SU-DHL-6 (cell line): ENCODE data around the gene OSBP.
"Not testable (repeated sequence)": the region's sequence is repeated elsewhere in the genome, so short reads cannot be mapped to it uniquely, and the experiment has no call there.

Source experiments
- EZH2phosphoT487 ChIP-seq: fragments of 200-600 bp; sonication (generic), shearing (Covaris generic); conservative IDR thresholded peaks from 2 replicates; pipeline ENCODE4 v1.6.1; 2018; ENCODE audit warnings: mild to moderate bottlenecking, antibody characterized with exemption, low read length, moderate library complexity, mixed read lengths
- TF ChIP-seq, protein P1 (sequence below): fragments of 200-600 bp; sonication (generic); IDR thresholded peaks from one replicate; pipeline ENCODE4 v1.5.1; 2017; ENCODE audit warnings: antibody characterized with exemption, mild to moderate bottlenecking, low read length, moderate library complexity; ENCODE audit not compliant: insufficient read depth, poor library complexity, severe bottlenecking

DNA sequence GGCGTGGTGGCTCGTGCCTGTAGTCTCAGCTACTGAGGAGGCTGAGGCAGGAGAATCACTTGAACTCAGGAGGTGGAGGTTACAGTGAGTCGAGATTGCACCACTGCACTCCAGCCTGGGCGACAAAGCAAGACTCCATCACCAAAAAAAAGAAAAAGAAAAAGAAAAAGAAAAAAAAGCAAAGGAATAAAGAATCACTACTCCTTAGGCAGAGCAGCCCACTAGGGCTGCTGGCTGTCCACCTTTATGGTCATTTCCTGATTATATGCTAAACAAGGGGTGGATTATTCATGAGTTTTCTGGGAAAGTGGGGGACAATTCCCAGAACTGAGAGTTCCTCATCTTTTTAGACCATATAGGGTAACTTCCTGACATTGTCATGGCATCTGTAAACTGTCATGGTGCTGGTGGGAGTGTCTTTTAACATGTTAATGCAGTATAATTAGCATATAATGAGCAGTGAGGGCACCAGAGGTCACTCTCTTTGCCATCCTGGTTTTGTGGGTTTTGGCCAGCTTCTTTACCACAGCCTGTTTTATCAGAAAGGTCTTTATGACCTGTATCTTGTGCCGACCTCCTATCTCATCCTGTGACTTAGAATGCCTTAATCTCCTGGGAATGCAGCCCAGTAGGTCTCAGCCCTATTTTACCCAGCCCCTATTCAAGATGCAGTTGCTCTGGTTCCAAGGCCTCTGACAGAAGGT lies 67.8 kb downstream of the OSBP start:
- TF ChIP-seq, protein P1, sequence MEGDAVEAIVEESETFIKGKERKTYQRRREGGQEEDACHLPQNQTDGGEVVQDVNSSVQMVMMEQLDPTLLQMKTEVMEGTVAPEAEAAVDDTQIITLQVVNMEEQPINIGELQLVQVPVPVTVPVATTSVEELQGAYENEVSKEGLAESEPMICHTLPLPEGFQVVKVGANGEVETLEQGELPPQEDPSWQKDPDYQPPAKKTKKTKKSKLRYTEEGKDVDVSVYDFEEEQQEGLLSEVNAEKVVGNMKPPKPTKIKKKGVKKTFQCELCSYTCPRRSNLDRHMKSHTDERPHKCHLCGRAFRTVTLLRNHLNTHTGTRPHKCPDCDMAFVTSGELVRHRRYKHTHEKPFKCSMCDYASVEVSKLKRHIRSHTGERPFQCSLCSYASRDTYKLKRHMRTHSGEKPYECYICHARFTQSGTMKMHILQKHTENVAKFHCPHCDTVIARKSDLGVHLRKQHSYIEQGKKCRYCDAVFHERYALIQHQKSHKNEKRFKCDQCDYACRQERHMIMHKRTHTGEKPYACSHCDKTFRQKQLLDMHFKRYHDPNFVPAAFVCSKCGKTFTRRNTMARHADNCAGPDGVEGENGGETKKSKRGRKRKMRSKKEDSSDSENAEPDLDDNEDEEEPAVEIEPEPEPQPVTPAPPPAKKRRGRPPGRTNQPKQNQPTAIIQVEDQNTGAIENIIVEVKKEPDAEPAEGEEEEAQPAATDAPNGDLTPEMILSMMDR: not testable (repeated sequence)
- not testable (repeated sequence) for TF ChIP-seq EZH2phosphoT487
